Measurements from ENCODE around the gene EMID1. TPM values are rescaled to one million over a fixed set of nuclear protein-coding genes. Genes with fewer than 3 reads are reported as not detected.

Gene EMID1
- total RNA-seq, 4 donors from 2014 or later = 0.68 to 53.9 (median 1.9) TPM; not detected in 1

- Histone ChIP-seq H3K27me3 (no peaks in the 10 kb centered on the region), H3K4me3 (no peak overlapping the region), H3K27ac (no peak overlapping the region), H3K36me3 (no peaks in the 10 kb centered on the region), H3K4me1 (no peaks in the 10 kb centered on the region), H3K9me3 (no peaks in the 10 kb centered on the region)
- 77 to 80% methylated on average over 3 to 10 of the region's 11 CpGs for WGBS, 2 donors (ENCODE audit: low coverage in 1 of 2)
- intact Hi-C loops (cut with DNase I; ENCODE audit: low total_unique reads) = no loop called here
- TF ChIP-seq POLR2AphosphoS5 (IDR thresholded peaks at IDR 0.05) (no peak), EP300 (IDR thresholded peaks at IDR 0.05; ENCODE audit: low read depth) (no peak), POLR2A (IDR thresholded peaks at IDR 0.05) (no peak), CTCF (IDR thresholded peaks at IDR 0.05) (no peak)
- in situ Hi-C loops (cut with MboI; ENCODE audit: low pct_ligation_motif_present in 1 of 4, low pct_unique_long_range_greater_than_20kb in 1 of 4, low sequenced_read_pairs in 3 of 4) = no loop called here
- no peak for DNase-seq
These were observed 53.7 kb downstream of the EMID1 start for GRCh38 chr22:29259253-29259899.

- in situ Hi-C loops (cut with MboI; ENCODE audit: low pct_ligation_motif_present in 1 of 4, low pct_unique_long_range_greater_than_20kb in 1 of 4, low sequenced_read_pairs in 3 of 4) = no loop called here
- TF ChIP-seq POLR2A (IDR thresholded peaks at IDR 0.05) (no peak), CTCF (IDR thresholded peaks at IDR 0.05) (no peak), EP300 (IDR thresholded peaks at IDR 0.05; ENCODE audit: low read depth) (no peak), POLR2AphosphoS5 (IDR thresholded peaks at IDR 0.05) (no peak)
These were observed 54.4 kb downstream of the EMID1 start for GRCh38 chr22:29260031-29260560.

GRCh38 chr22:29260601-29261315 is 55.1 kb downstream of the EMID1 start:
- Histone ChIP-seq H3K4me3 (no peak overlapping the region), H3K9me3 (no peaks in the 10 kb centered on the region), H3K4me1 (no peaks in the 10 kb centered on the region), H3K27ac (no peak overlapping the region), H3K27me3 (no peaks in the 10 kb centered on the region), H3K36me3 (no peaks in the 10 kb centered on the region)
- DNase-seq = no peak
- TF ChIP-seq POLR2A (IDR thresholded peaks at IDR 0.05) (no peak), POLR2AphosphoS5 (IDR thresholded peaks at IDR 0.05) (no peak), CTCF (IDR thresholded peaks at IDR 0.05) (no peak), EP300 (IDR thresholded peaks at IDR 0.05; ENCODE audit: low read depth) (no peak)
- in situ Hi-C loops (cut with MboI; ENCODE audit: low pct_ligation_motif_present in 1 of 4, low pct_unique_long_range_greater_than_20kb in 1 of 4, low sequenced_read_pairs in 3 of 4) (no loop called here), intact Hi-C loops (cut with DNase I; ENCODE audit: low total_unique reads) (no loop called here)
- WGBS, 2 donors (ENCODE audit: low coverage in 1 of 2) = 85% methylated on average over 17 of the region's 17 CpGs; no CpG with 5 or more reads in 1 of the 2 donors

More at GRCh38 chr22:29260031-29260560, 54.4 kb downstream of the EMID1 start:
- H3K4me3 ChIP-seq = no peak overlapping the region
- H3K9me3 ChIP-seq = no peaks in the 10 kb centered on the region
- intact Hi-C loops (cut with DNase I; ENCODE audit: low total_unique reads) = no loop called here
- no peaks in the 10 kb centered on the region for H3K4me1 ChIP-seq
- WGBS, 2 donors (ENCODE audit: low coverage in 1 of 2) = 94% methylated on average over 11 of the region's 13 CpGs; no CpG with 5 or more reads in 1 of the 2 donors
- no peak overlapping the region for H3K27ac ChIP-seq
- no peak for DNase-seq
- H3K36me3 ChIP-seq = no peaks in the 10 kb centered on the region
- no peaks in the 10 kb centered on the region for H3K27me3 ChIP-seq

- no peaks in the 10 kb centered on the region for H3K9me3 ChIP-seq
- in situ Hi-C loops (cut with MboI; ENCODE audit: low pct_ligation_motif_present in 1 of 4, low pct_unique_long_range_greater_than_20kb in 1 of 4, low sequenced_read_pairs in 3 of 4) (no loop called here), intact Hi-C loops (cut with DNase I; ENCODE audit: low total_unique reads) (no loop called here)
- H3K36me3 ChIP-seq = no peaks in the 10 kb centered on the region
- WGBS, 2 donors (ENCODE audit: low coverage in 1 of 2) = 91% methylated on average over 14 of the region's 14 CpGs; no CpG with 5 or more reads in 1 of the 2 donors
- peaks cover 8 to 16% (median 12%) of the 10 kb centered on the region in 4 donors for H3K4me1 ChIP-seq
- H3K27ac ChIP-seq = no peak overlapping the region
- H3K4me3 ChIP-seq = no peak overlapping the region
- TF ChIP-seq CTCF (IDR thresholded peaks at IDR 0.05) (no peak), POLR2A (IDR thresholded peaks at IDR 0.05) (no peak), POLR2AphosphoS5 (IDR thresholded peaks at IDR 0.05) (no peak), EP300 (IDR thresholded peaks at IDR 0.05; ENCODE audit: low read depth) (no peak)
- no peaks in the 10 kb centered on the region for H3K27me3 ChIP-seq
- no peak for DNase-seq
These were observed 58.1 kb downstream of the EMID1 start for GRCh38 chr22:29263791-29264276.
